Natural killer cell (primary cell): ENCODE results near the gene ZFP92. TPM values are rescaled to one million over a fixed set of nuclear protein-coding genes. Genes with fewer than 3 reads are reported as not detected.

Experiments used
- ATAC-seq, 3 donors: fragments of 150-1000 bp in 2 of 3; fragments of 200-7000 bp in 1 of 3; cut with Tn5 transposase; 1 replicate in 1 of 3; 2 replicates in 2 of 3; pipeline ENCODE4 v1.10.0; 2021; ENCODE audit warnings: mild to moderate bottlenecking in 2 of 3, moderate library complexity in 2 of 3
- DNase-seq, 2 donors: peaks; one replicate each; pipeline versions ENCODE4 v3.0.0 to v3.0.0-alpha.2; 2013 to 2021; ENCODE audit warnings: mixed read lengths in 1 of 2
- H3K27ac ChIP-seq: one replicate; pipeline ENCODE4 v1.5.1; 2013; ENCODE audit warnings: mild to moderate bottlenecking, low read length
- H3K27me3 ChIP-seq: one replicate; pipeline ENCODE4 v1.6.1; 2013; ENCODE audit warnings: low read length; ENCODE audit not compliant: control insufficient read depth, insufficient read depth
- H3K36me3 ChIP-seq: one replicate; pipeline ENCODE4 v1.6.1; 2013; ENCODE audit warnings: low read length; ENCODE audit not compliant: control insufficient read depth, insufficient read depth
- H3K4me1 ChIP-seq: one replicate; pipeline ENCODE4 v1.6.1; 2013; ENCODE audit warnings: low read length; ENCODE audit not compliant: control insufficient read depth, insufficient read depth
- H3K4me3 ChIP-seq: one replicate; pipeline ENCODE4 v1.5.1; 2013; ENCODE audit warnings: low read length
- H3K9me3 ChIP-seq: one replicate; pipeline ENCODE4 v1.6.1; 2013; ENCODE audit warnings: low read length; ENCODE audit not compliant: control insufficient read depth, insufficient read depth
- H3K27ac Mint-ChIP-seq, 2 donors: one replicate each; pipeline ENCODE4 v1.8.0; 2022; ENCODE audit warnings: mild to moderate bottlenecking in 2 of 2, mixed read lengths in 2 of 2, moderate library complexity in 1 of 2
- H3K27me3 Mint-ChIP-seq, 2 donors: one replicate each; pipeline ENCODE4 v1.8.0; 2022; ENCODE audit warnings: low read depth in 2 of 2, mixed read lengths in 2 of 2
- H3K36me3 Mint-ChIP-seq: one replicate; pipeline ENCODE4 v1.8.0; 2022; ENCODE audit warnings: mixed read lengths
- H3K4me1 Mint-ChIP-seq, 2 donors: one replicate each; pipeline ENCODE4 v1.8.0; 2022; ENCODE audit warnings: mixed read lengths in 2 of 2
- H3K4me3 Mint-ChIP-seq: one replicate; pipeline ENCODE4 v1.8.0; 2022; ENCODE audit warnings: mild to moderate bottlenecking, moderate library complexity, mixed read lengths
- H3K9me3 Mint-ChIP-seq, 2 donors: one replicate each; pipeline ENCODE4 v1.8.0; 2022; ENCODE audit warnings: mixed read lengths in 2 of 2
- WGBS: methylation state at CpG from one replicate; pipeline ENCODE4 v1.1.7; 2013; ENCODE audit warnings: missing lambda C conversion rate; ENCODE audit not compliant: insufficient coverage; 5-methylcytosine and 5-hydroxymethylcytosine counted together
- intact Hi-C: fragments of 100-400 bp; cut with micrococcal nuclease; formaldehyde crosslinking; loops from one replicate; pipeline ENCODE4 v1.14.2; 2022
- total RNA-seq, 4 donors: library from RNA; stranded (reverse); fragments of 120-200 nt in 1 of 4; gene quantifications; one replicate each; pipeline versions ENCODE4 v1.2.3 to v1.2.4, GENCODE V29; 2013 to 2022
- TF ChIP-seq, protein P1 (sequence below): fragments of 200-600 bp; IDR thresholded peaks from one replicate; pipeline ENCODE4 v1.8.0; 2022; ENCODE audit warnings: antibody characterized with exemption

ZFP92 gene
- total RNA-seq, 3 donors from 2014 or later (not counting 1 experiment from before 2014, with no cell fraction given): 1.6 to 3.3 (median 2.9) TPM

DNA sequence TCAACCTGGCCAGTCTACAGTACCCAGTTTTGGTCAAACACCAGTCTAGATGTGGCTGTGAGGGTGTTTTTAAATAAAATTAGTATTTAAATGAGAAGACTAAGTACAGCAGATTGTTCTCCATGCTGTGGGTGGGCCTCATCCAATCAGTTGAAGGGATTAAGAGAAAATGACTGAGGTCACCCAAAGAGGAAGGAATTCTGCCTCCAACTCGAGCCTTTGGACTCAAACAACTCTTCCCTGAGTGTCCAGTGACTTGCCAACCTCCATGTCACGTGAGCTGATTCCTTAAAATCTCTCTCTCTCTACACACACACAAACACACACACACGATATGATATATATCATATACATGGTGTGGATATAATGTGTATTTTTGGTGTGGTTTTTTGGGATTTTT is 24.6 kb downstream of the ZFP92 start:
- Mint-ChIP-seq H3K9me3 (no peaks in the 10 kb centered on the region), H3K4me1 (no peaks in the 10 kb centered on the region), H3K27ac (no peak overlapping the region), H3K36me3 (no peaks in the 10 kb centered on the region), H3K27me3 (peaks cover 0 to 14% of the 10 kb centered on the region in 2 donors), H3K4me3 (no peak overlapping the region)
- intact Hi-C loops: no loop called here
- ATAC-seq (no peak), DNase-seq (no peak)
- H3K27me3 ChIP-seq: no peaks in the 10 kb centered on the region
- H3K27ac ChIP-seq: no peak overlapping the region
- TF ChIP-seq, protein P1, sequence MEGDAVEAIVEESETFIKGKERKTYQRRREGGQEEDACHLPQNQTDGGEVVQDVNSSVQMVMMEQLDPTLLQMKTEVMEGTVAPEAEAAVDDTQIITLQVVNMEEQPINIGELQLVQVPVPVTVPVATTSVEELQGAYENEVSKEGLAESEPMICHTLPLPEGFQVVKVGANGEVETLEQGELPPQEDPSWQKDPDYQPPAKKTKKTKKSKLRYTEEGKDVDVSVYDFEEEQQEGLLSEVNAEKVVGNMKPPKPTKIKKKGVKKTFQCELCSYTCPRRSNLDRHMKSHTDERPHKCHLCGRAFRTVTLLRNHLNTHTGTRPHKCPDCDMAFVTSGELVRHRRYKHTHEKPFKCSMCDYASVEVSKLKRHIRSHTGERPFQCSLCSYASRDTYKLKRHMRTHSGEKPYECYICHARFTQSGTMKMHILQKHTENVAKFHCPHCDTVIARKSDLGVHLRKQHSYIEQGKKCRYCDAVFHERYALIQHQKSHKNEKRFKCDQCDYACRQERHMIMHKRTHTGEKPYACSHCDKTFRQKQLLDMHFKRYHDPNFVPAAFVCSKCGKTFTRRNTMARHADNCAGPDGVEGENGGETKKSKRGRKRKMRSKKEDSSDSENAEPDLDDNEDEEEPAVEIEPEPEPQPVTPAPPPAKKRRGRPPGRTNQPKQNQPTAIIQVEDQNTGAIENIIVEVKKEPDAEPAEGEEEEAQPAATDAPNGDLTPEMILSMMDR: no peak
- H3K9me3 ChIP-seq: peaks cover 2% of the 10 kb centered on the region
- no peak overlapping the region for H3K4me3 ChIP-seq
- H3K4me1 ChIP-seq: no peaks in the 10 kb centered on the region
- no peaks in the 10 kb centered on the region for H3K36me3 ChIP-seq
- WGBS: 20% methylated on average over 1 of the region's 3 CpGs

DNA sequence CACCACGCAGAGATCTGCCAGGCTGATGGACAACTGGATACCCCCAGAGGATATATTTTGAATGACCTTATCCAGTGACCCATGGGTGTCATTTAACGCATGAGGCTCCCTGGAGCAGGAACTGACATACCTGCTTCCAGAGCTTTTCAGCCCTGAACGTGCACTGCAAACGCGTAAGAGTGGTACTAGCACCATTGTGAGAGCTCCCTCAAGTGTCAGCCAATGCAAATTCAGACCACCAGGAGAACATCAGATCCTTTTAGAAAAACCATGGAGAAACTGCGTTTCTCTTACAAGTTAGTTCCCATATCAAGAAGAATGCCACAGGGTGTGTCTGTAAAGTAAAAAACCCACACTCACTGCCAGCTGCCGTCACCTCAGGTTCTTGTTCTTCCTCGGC is 27.3 kb downstream of the ZFP92 start:
- no peak for DNase-seq
- Mint-ChIP-seq H3K9me3 (no peaks in the 10 kb centered on the region), H3K4me1 (no peaks in the 10 kb centered on the region), H3K27ac (no peak overlapping the region), H3K36me3 (no peaks in the 10 kb centered on the region), H3K27me3 (peaks cover 0 to 14% of the 10 kb centered on the region in 2 donors), H3K4me3 (no peak overlapping the region)
- H3K9me3 ChIP-seq: no peaks in the 10 kb centered on the region
- no peak for ATAC-seq
- no peaks in the 10 kb centered on the region for H3K36me3 ChIP-seq
- TF ChIP-seq, protein P1: no peak
- H3K4me1 ChIP-seq: no peaks in the 10 kb centered on the region
- H3K27me3 ChIP-seq: no peaks in the 10 kb centered on the region
- H3K27ac ChIP-seq: no peak overlapping the region
- intact Hi-C loops: no loop called here
- H3K4me3 ChIP-seq: no peak overlapping the region
- WGBS: 28% methylated on average over 7 of the region's 8 CpGs

DNA sequence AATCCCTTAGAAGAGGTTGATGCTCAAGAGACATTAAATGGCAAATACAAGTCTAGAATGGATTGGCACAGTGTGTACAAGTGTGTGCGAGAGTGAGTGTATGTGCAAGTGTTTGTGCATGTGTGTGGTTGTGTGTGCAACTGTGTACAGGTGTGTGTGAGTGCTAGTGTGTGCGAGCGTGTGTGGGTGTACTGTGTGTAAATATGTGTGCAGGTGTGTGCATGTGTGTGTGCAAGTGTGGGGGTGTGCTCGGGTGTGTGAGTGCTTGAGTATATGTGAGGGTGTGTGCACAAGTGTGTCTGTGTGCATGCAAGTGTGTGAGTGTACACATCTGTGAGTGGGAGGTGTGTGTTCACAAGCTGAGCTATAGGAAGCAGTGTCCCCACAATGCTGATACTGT is 28.7 kb downstream of the ZFP92 start:
- ATAC-seq: no peak
- no peak overlapping the region for H3K27ac ChIP-seq
- H3K9me3 Mint-ChIP-seq: no peaks in the 10 kb centered on the region
- no peaks in the 10 kb centered on the region for H3K4me1 Mint-ChIP-seq
- no peaks in the 10 kb centered on the region for H3K27me3 ChIP-seq
- no peak overlapping the region for H3K27ac Mint-ChIP-seq
- H3K4me1 ChIP-seq: no peaks in the 10 kb centered on the region
- H3K36me3 Mint-ChIP-seq: no peaks in the 10 kb centered on the region
- no peak overlapping the region for H3K4me3 ChIP-seq
- H3K4me3 Mint-ChIP-seq: no peak overlapping the region
- intact Hi-C loops: no loop called here
- no peak for DNase-seq
- TF ChIP-seq, protein P1: no peak
- H3K27me3 Mint-ChIP-seq: peaks cover 0 to 14% of the 10 kb centered on the region in 2 donors
- WGBS: 86% methylated on average over 4 of the region's 4 CpGs
- no peaks in the 10 kb centered on the region for H3K9me3 ChIP-seq
- no peaks in the 10 kb centered on the region for H3K36me3 ChIP-seq

DNA sequence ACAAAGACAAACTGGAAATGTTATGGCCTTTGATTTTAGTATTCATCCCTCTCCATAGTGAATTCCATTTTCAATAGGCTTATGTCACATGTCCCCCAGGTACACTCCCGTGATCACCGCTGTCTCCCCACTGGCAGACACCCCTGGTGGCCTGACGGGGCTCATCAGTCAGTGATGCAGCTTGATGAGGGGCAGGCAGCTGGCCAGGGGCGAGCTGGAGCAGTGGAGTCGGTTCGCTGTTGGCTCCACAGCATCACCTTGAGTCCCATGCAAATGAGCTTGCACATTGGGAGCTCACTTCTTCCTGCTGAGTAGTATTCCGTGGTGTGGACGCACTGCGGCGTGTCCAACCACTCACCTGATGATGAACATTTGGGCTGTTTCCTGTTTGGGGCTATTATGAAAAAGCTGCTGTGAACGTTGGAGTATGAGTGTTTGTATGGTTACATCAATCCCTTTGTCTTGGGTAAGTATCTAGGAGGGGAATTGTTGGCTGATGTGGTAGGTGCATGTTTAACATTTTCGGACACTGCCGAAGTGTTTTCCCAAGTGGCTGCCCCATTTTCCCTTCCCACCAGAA is 29.4 kb downstream of the ZFP92 start:
- no peak overlapping the region for H3K27ac Mint-ChIP-seq
- Histone ChIP-seq H3K4me1 (no peaks in the 10 kb centered on the region), H3K36me3 (no peaks in the 10 kb centered on the region), H3K4me3 (no peak overlapping the region), H3K9me3 (no peaks in the 10 kb centered on the region), H3K27me3 (no peaks in the 10 kb centered on the region), H3K27ac (no peak overlapping the region)
- intact Hi-C loops: no loop called here
- no peaks in the 10 kb centered on the region for H3K36me3 Mint-ChIP-seq
- no peaks in the 10 kb centered on the region for H3K9me3 Mint-ChIP-seq
- no peaks in the 10 kb centered on the region for H3K4me1 Mint-ChIP-seq
- H3K4me3 Mint-ChIP-seq: no peak overlapping the region
- H3K27me3 Mint-ChIP-seq: peaks cover 0 to 14% of the 10 kb centered on the region in 2 donors
- TF ChIP-seq, protein P1: no peak
- ATAC-seq (no peak), DNase-seq (no peak)
- 82% methylated on average over 11 of the region's 13 CpGs for WGBS
